ENCODE data around the gene SLFN14.

Gene SLFN14

GRCh38 chr17:35568561-35568960 lies 7.9 kb upstream of the SLFN14 start:
- Histone ChIP-seq H3K36me3 (ENCODE audit: control insufficient read depth in 2 of 2, insufficient read depth in 1 of 2, low read length in 2 of 2) (peaks cover 12 to 17% of the 10 kb centered on the region in 2 experiments), H3K27ac (ENCODE audit: extremely low read depth, low read depth, low read length) (peak overlapping the region; percentile 68; the same call in 1 of the 2 replicates), H3K9me3 (ENCODE audit: control insufficient read depth, insufficient read depth, low read depth, low read length) (no peaks in the 10 kb centered on the region), H3K4me3 (ENCODE audit: low read depth, low read length) (peak overlapping the region; percentile 95), H3K4me1 (ENCODE audit: control insufficient read depth, insufficient read depth, low read length) (peaks cover 8% of the 10 kb centered on the region; the same call in 1 of the 2 replicates)
- CTCF ChIA-PET: interaction anchor here (0.6 to 1.8 kb wide), 8 partner anchors 9 to 195 kb away, joined by 3 to 5 read pairs (median 4); partner anchors contain the start of gene PEX12
- POLR2A ChIA-PET: interaction anchor here (0.6 to 6.2 kb wide), 6 partner anchors 9 to 154 kb away, joined by 3 to 66 read pairs (median 5); partner anchors contain the start of genes AP2B1 and PEX12
- TF ChIP-seq ZNF37A (tag by site-specific recombination; IDR thresholded peaks at IDR 0.05) (no peak), ZNF585B (tag by site-specific recombination; IDR thresholded peaks at IDR 0.05) (no peak), ZNF335 (tag by site-specific recombination; conservative IDR thresholded peaks at IDR 0.05) (peak; percentile 77), ZNF48 (tag by site-specific recombination; IDR thresholded peaks at IDR 0.05) (no peak), ZNF140 (tag by site-specific recombination; IDR thresholded peaks at IDR 0.05) (no peak), EGR2 (tag by site-specific recombination; IDR thresholded peaks at IDR 0.05; ENCODE audit: low read depth) (0 out of 2 replicates have a peak, but pooled peaks have one; percentile 29), ZNF555 (tag by site-specific recombination; conservative IDR thresholded peaks at IDR 0.05) (no peak), FEZF1 (tag by site-specific recombination; IDR thresholded peaks at IDR 0.05) (no peak), ZBTB1 (tag by site-specific recombination; IDR thresholded peaks at IDR 0.05) (no peak), ZNF473 (tag by site-specific recombination; IDR thresholded peaks at IDR 0.05) (no peak), KLF16 (tag by site-specific recombination; IDR thresholded peaks at IDR 0.05) (peak; percentile 59), IKZF3 (tag by site-specific recombination; IDR thresholded peaks at IDR 0.05) (no peak), ZNF248 (tag by site-specific recombination; IDR thresholded peaks at IDR 0.05) (no peak), ZNF146 (tag by site-specific recombination; IDR thresholded peaks at IDR 0.05) (no peak), ZNF292 (tag by site-specific recombination; IDR thresholded peaks at IDR 0.05; ENCODE audit: borderline replicate concordance, low read depth) (no peak), ZNF521 (tag by site-specific recombination; IDR thresholded peaks at IDR 0.05) (no peak), ZNF596 (tag by site-specific recombination; IDR thresholded peaks at IDR 0.05) (no peak), SALL2 (tag by site-specific recombination; IDR thresholded peaks at IDR 0.05; ENCODE audit: borderline replicate concordance) (no peak), SP3 (tag by site-specific recombination; IDR thresholded peaks at IDR 0.05) (no peak), YY2 (tag by site-specific recombination; IDR thresholded peaks at IDR 0.05) (no peak), PRDM1 (tag by site-specific recombination; IDR thresholded peaks at IDR 0.05) (peak; percentile 98), BCL6B (tag by site-specific recombination; IDR thresholded peaks at IDR 0.05) (no peak), ZNF214 (tag by site-specific recombination; IDR thresholded peaks at IDR 0.05; ENCODE audit: borderline replicate concordance) (no peak), GLI4 (tag by site-specific recombination; IDR thresholded peaks at IDR 0.05) (no peak), HOXC10 (CRISPR knock-in tag; IDR thresholded peaks at IDR 0.05) (no peak)
- TF ChIP-seq, protein P1, sequence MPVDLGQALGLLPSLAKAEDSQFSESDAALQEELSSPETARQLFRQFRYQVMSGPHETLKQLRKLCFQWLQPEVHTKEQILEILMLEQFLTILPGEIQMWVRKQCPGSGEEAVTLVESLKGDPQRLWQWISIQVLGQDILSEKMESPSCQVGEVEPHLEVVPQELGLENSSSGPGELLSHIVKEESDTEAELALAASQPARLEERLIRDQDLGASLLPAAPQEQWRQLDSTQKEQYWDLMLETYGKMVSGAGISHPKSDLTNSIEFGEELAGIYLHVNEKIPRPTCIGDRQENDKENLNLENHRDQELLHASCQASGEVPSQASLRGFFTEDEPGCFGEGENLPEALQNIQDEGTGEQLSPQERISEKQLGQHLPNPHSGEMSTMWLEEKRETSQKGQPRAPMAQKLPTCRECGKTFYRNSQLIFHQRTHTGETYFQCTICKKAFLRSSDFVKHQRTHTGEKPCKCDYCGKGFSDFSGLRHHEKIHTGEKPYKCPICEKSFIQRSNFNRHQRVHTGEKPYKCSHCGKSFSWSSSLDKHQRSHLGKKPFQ (tag by site-specific recombination; IDR thresholded peaks at IDR 0.05): no peak
- TF ChIP-seq, protein P2, sequence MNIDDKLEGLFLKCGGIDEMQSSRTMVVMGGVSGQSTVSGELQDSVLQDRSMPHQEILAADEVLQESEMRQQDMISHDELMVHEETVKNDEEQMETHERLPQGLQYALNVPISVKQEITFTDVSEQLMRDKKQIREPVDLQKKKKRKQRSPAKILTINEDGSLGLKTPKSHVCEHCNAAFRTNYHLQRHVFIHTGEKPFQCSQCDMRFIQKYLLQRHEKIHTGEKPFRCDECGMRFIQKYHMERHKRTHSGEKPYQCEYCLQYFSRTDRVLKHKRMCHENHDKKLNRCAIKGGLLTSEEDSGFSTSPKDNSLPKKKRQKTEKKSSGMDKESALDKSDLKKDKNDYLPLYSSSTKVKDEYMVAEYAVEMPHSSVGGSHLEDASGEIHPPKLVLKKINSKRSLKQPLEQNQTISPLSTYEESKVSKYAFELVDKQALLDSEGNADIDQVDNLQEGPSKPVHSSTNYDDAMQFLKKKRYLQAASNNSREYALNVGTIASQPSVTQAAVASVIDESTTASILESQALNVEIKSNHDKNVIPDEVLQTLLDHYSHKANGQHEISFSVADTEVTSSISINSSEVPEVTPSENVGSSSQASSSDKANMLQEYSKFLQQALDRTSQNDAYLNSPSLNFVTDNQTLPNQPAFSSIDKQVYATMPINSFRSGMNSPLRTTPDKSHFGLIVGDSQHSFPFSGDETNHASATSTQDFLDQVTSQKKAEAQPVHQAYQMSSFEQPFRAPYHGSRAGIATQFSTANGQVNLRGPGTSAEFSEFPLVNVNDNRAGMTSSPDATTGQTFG (tag by site-specific recombination; IDR thresholded peaks at IDR 0.05; ENCODE audit: borderline replicate concordance): no peak
- TF ChIP-seq, protein P3, sequence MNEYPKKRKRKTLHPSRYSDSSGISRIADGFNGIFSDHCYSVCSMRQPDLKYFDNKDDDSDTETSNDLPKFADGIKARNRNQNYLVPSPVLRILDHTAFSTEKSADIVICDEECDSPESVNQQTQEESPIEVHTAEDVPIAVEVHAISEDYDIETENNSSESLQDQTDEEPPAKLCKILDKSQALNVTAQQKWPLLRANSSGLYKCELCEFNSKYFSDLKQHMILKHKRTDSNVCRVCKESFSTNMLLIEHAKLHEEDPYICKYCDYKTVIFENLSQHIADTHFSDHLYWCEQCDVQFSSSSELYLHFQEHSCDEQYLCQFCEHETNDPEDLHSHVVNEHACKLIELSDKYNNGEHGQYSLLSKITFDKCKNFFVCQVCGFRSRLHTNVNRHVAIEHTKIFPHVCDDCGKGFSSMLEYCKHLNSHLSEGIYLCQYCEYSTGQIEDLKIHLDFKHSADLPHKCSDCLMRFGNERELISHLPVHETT (tag by site-specific recombination; IDR thresholded peaks at IDR 0.05): peak; percentile 59; the same call in 1 of the 2 replicates
- TF ChIP-seq, protein P4, sequence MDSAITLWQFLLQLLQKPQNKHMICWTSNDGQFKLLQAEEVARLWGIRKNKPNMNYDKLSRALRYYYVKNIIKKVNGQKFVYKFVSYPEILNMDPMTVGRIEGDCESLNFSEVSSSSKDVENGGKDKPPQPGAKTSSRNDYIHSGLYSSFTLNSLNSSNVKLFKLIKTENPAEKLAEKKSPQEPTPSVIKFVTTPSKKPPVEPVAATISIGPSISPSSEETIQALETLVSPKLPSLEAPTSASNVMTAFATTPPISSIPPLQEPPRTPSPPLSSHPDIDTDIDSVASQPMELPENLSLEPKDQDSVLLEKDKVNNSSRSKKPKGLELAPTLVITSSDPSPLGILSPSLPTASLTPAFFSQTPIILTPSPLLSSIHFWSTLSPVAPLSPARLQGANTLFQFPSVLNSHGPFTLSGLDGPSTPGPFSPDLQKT (IDR thresholded peaks at IDR 0.05; ENCODE audit: borderline replicate concordance, low read depth, low read length): no peak
- TF ChIP-seq, protein P5, sequence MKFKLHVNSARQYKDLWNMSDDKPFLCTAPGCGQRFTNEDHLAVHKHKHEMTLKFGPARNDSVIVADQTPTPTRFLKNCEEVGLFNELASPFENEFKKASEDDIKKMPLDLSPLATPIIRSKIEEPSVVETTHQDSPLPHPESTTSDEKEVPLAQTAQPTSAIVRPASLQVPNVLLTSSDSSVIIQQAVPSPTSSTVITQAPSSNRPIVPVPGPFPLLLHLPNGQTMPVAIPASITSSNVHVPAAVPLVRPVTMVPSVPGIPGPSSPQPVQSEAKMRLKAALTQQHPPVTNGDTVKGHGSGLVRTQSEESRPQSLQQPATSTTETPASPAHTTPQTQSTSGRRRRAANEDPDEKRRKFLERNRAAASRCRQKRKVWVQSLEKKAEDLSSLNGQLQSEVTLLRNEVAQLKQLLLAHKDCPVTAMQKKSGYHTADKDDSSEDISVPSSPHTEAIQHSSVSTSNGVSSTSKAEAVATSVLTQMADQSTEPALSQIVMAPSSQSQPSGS (tag by site-specific recombination; IDR thresholded peaks at IDR 0.05; ENCODE audit: low read depth): no peak
